Measurements from ENCODE around the gene CYP4V2.

CYP4V2 gene

GRCh38 chr4:186202490-186203140 lies 11.2 kb downstream of the CYP4V2 start:
- Histone ChIP-seq H3K27me3 (ENCODE audit: control insufficient read depth in 1 of 2, insufficient read depth in 2 of 2, low read length in 2 of 2) (no peaks in the 10 kb centered on the region), H3K27ac (ENCODE audit: low read depth, low read length) (no peak overlapping the region), H3K9ac (ENCODE audit: low read depth in 1 of 2, low read length in 2 of 2) (no peak overlapping the region), H3K9me3 (ENCODE audit: control insufficient read depth in 1 of 2, low read length in 2 of 2) (no peaks in the 10 kb centered on the region), H3K4me1 (ENCODE audit: control insufficient read depth in 1 of 2, insufficient read depth in 2 of 2, low read length in 2 of 2) (peaks cover 10 to 11% of the 10 kb centered on the region in 2 donors), H3K36me3 (ENCODE audit: control insufficient read depth in 1 of 2, insufficient read depth in 2 of 2, low read length in 2 of 2) (peaks cover 5 to 9% of the 10 kb centered on the region in 2 donors), H3K4me3 (ENCODE audit: low read depth in 1 of 2, low read length in 2 of 2) (no peak overlapping the region)

GRCh38 chr4:186203406-186203805 lies 12.0 kb downstream of the CYP4V2 start:
- H3K27me3 ChIP-seq (ENCODE audit: control insufficient read depth in 1 of 2, insufficient read depth in 2 of 2, low read length in 2 of 2), result no peaks in the 10 kb centered on the region
- H3K27ac ChIP-seq (ENCODE audit: low read depth, low read length), result no peak overlapping the region
- no peaks in the 10 kb centered on the region for H3K9me3 ChIP-seq (ENCODE audit: control insufficient read depth in 1 of 2, low read length in 2 of 2)
- H3K4me1 ChIP-seq (ENCODE audit: control insufficient read depth in 1 of 2, insufficient read depth in 2 of 2, low read length in 2 of 2), result peaks cover 10 to 11% of the 10 kb centered on the region in 2 donors
- H3K4me3 ChIP-seq (ENCODE audit: low read depth in 1 of 2, low read length in 2 of 2), result no peak overlapping the region
- peak overlapping the region in 1 of 2 donors; percentile 15 for H3K9ac ChIP-seq (ENCODE audit: low read depth in 1 of 2, low read length in 2 of 2)
- peaks cover 8% of the 10 kb centered on the region in 2 donors for H3K36me3 ChIP-seq (ENCODE audit: control insufficient read depth in 1 of 2, insufficient read depth in 2 of 2, low read length in 2 of 2)

- H3K36me3 ChIP-seq (ENCODE audit: control insufficient read depth in 1 of 2, insufficient read depth in 2 of 2, low read length in 2 of 2), result peaks cover 11 to 13% of the 10 kb centered on the region in 2 donors
- H3K27me3 ChIP-seq (ENCODE audit: control insufficient read depth in 1 of 2, insufficient read depth in 2 of 2, low read length in 2 of 2), result no peaks in the 10 kb centered on the region
- peak overlapping the region; percentile 42 to 55 for H3K4me3 ChIP-seq (ENCODE audit: low read depth in 1 of 2, low read length in 2 of 2)
- H3K27ac ChIP-seq (ENCODE audit: low read depth, low read length), result peak overlapping the region; percentile 11
- H3K9me3 ChIP-seq (ENCODE audit: control insufficient read depth in 1 of 2, low read length in 2 of 2), result peaks cover 0 to 3% of the 10 kb centered on the region in 2 donors
- H3K4me1 ChIP-seq (ENCODE audit: control insufficient read depth in 1 of 2, insufficient read depth in 2 of 2, low read length in 2 of 2), result peaks cover 10 to 11% of the 10 kb centered on the region in 2 donors
- H3K9ac ChIP-seq (ENCODE audit: low read depth in 1 of 2, low read length in 2 of 2), result peak overlapping the region; percentile 15 to 39
Observed at GRCh38 chr4:186204103-186204559, 12.8 kb downstream of the CYP4V2 start.

- Histone ChIP-seq H3K4me1 (ENCODE audit: control insufficient read depth in 1 of 2, insufficient read depth in 2 of 2, low read length in 2 of 2) (peaks cover 10 to 11% of the 10 kb centered on the region in 2 donors), H3K36me3 (ENCODE audit: control insufficient read depth in 1 of 2, insufficient read depth in 2 of 2, low read length in 2 of 2) (peaks cover 12 to 19% of the 10 kb centered on the region in 2 donors), H3K9me3 (ENCODE audit: control insufficient read depth in 1 of 2, low read length in 2 of 2) (peaks cover 0 to 4% of the 10 kb centered on the region in 2 donors), H3K27ac (ENCODE audit: low read depth, low read length) (peak overlapping the region; percentile 11), H3K27me3 (ENCODE audit: control insufficient read depth in 1 of 2, insufficient read depth in 2 of 2, low read length in 2 of 2) (no peaks in the 10 kb centered on the region), H3K4me3 (ENCODE audit: low read depth in 1 of 2, low read length in 2 of 2) (peak overlapping the region; percentile 42 to 55), H3K9ac (ENCODE audit: low read depth in 1 of 2, low read length in 2 of 2) (peak overlapping the region; percentile 31 to 39)
Observed at GRCh38 chr4:186204686-186205085, 13.3 kb downstream of the CYP4V2 start.

- Histone ChIP-seq H3K27me3 (ENCODE audit: control insufficient read depth in 1 of 2, insufficient read depth in 2 of 2, low read length in 2 of 2) (no peaks in the 10 kb centered on the region), H3K9me3 (ENCODE audit: control insufficient read depth in 1 of 2, low read length in 2 of 2) (peaks cover 0 to 4% of the 10 kb centered on the region in 2 donors), H3K4me1 (ENCODE audit: control insufficient read depth in 1 of 2, insufficient read depth in 2 of 2, low read length in 2 of 2) (peaks cover 10 to 11% of the 10 kb centered on the region in 2 donors), H3K4me3 (ENCODE audit: low read depth in 1 of 2, low read length in 2 of 2) (peak overlapping the region; percentile 42 to 55), H3K27ac (ENCODE audit: low read depth, low read length) (no peak overlapping the region), H3K9ac (ENCODE audit: low read depth in 1 of 2, low read length in 2 of 2) (no peak overlapping the region), H3K36me3 (ENCODE audit: control insufficient read depth in 1 of 2, insufficient read depth in 2 of 2, low read length in 2 of 2) (peaks cover 12 to 24% of the 10 kb centered on the region in 2 donors)
Observed at GRCh38 chr4:186205156-186205555, 13.8 kb downstream of the CYP4V2 start.

GRCh38 chr4:186216465-186217024 lies 25.2 kb downstream of the CYP4V2 start:
- Histone ChIP-seq H3K27ac (ENCODE audit: low read depth, low read length) (no peak overlapping the region), H3K36me3 (ENCODE audit: control insufficient read depth in 1 of 2, insufficient read depth in 2 of 2, low read length in 2 of 2) (no peaks in the 10 kb centered on the region), H3K27me3 (ENCODE audit: control insufficient read depth in 1 of 2, insufficient read depth in 2 of 2, low read length in 2 of 2) (no peaks in the 10 kb centered on the region), H3K4me1 (ENCODE audit: control insufficient read depth in 1 of 2, insufficient read depth in 2 of 2, low read length in 2 of 2) (no peaks in the 10 kb centered on the region), H3K4me3 (ENCODE audit: low read depth in 1 of 2, low read length in 2 of 2) (no peak overlapping the region), H3K9ac (ENCODE audit: low read depth in 1 of 2, low read length in 2 of 2) (no peak overlapping the region), H3K9me3 (ENCODE audit: control insufficient read depth in 1 of 2, low read length in 2 of 2) (no peaks in the 10 kb centered on the region)

- Histone ChIP-seq H3K27me3 (ENCODE audit: control insufficient read depth in 1 of 2, insufficient read depth in 2 of 2, low read length in 2 of 2) (no peaks in the 10 kb centered on the region), H3K9ac (ENCODE audit: low read depth in 1 of 2, low read length in 2 of 2) (no peak overlapping the region), H3K27ac (ENCODE audit: low read depth, low read length) (no peak overlapping the region), H3K36me3 (ENCODE audit: control insufficient read depth in 1 of 2, insufficient read depth in 2 of 2, low read length in 2 of 2) (no peaks in the 10 kb centered on the region), H3K9me3 (ENCODE audit: control insufficient read depth in 1 of 2, low read length in 2 of 2) (no peaks in the 10 kb centered on the region), H3K4me1 (ENCODE audit: control insufficient read depth in 1 of 2, insufficient read depth in 2 of 2, low read length in 2 of 2) (no peaks in the 10 kb centered on the region), H3K4me3 (ENCODE audit: low read depth in 1 of 2, low read length in 2 of 2) (no peak overlapping the region)
Observed at GRCh38 chr4:186217733-186218293, 26.4 kb downstream of the CYP4V2 start.

- no peak overlapping the region for H3K9ac ChIP-seq (ENCODE audit: low read depth in 1 of 2, low read length in 2 of 2)
- H3K4me1 ChIP-seq (ENCODE audit: control insufficient read depth in 1 of 2, insufficient read depth in 2 of 2, low read length in 2 of 2), result no peaks in the 10 kb centered on the region
- no peaks in the 10 kb centered on the region for H3K36me3 ChIP-seq (ENCODE audit: control insufficient read depth in 1 of 2, insufficient read depth in 2 of 2, low read length in 2 of 2)
- H3K27me3 ChIP-seq (ENCODE audit: control insufficient read depth in 1 of 2, insufficient read depth in 2 of 2, low read length in 2 of 2), result no peaks in the 10 kb centered on the region
- H3K4me3 ChIP-seq (ENCODE audit: low read depth in 1 of 2, low read length in 2 of 2), result no peak overlapping the region
- H3K27ac ChIP-seq (ENCODE audit: low read depth, low read length), result no peak overlapping the region
- peaks cover 8 to 11% of the 10 kb centered on the region in 2 donors for H3K9me3 ChIP-seq (ENCODE audit: control insufficient read depth in 1 of 2, low read length in 2 of 2)
Observed at GRCh38 chr4:186221624-186222023, 30.3 kb downstream of the CYP4V2 start.

GRCh38 chr4:186225848-186226247 lies 34.5 kb downstream of the CYP4V2 start:
- no peak overlapping the region for H3K4me3 ChIP-seq (ENCODE audit: low read depth in 1 of 2, low read length in 2 of 2)
- no peaks in the 10 kb centered on the region for H3K27me3 ChIP-seq (ENCODE audit: control insufficient read depth in 1 of 2, insufficient read depth in 2 of 2, low read length in 2 of 2)
- H3K36me3 ChIP-seq (ENCODE audit: control insufficient read depth in 1 of 2, insufficient read depth in 2 of 2, low read length in 2 of 2), result no peaks in the 10 kb centered on the region
- H3K9me3 ChIP-seq (ENCODE audit: control insufficient read depth in 1 of 2, low read length in 2 of 2), result peaks cover 8 to 11% of the 10 kb centered on the region in 2 donors
- H3K27ac ChIP-seq (ENCODE audit: low read depth, low read length), result no peak overlapping the region
- H3K9ac ChIP-seq (ENCODE audit: low read depth in 1 of 2, low read length in 2 of 2), result no peak overlapping the region
- peaks cover 7 to 8% of the 10 kb centered on the region in 2 donors for H3K4me1 ChIP-seq (ENCODE audit: control insufficient read depth in 1 of 2, insufficient read depth in 2 of 2, low read length in 2 of 2)

- Histone ChIP-seq H3K27me3 (ENCODE audit: control insufficient read depth in 1 of 2, insufficient read depth in 2 of 2, low read length in 2 of 2) (no peaks in the 10 kb centered on the region), H3K4me1 (ENCODE audit: control insufficient read depth in 1 of 2, insufficient read depth in 2 of 2, low read length in 2 of 2) (peaks cover 7 to 8% of the 10 kb centered on the region in 2 donors), H3K27ac (ENCODE audit: low read depth, low read length) (no peak overlapping the region), H3K36me3 (ENCODE audit: control insufficient read depth in 1 of 2, insufficient read depth in 2 of 2, low read length in 2 of 2) (no peaks in the 10 kb centered on the region), H3K9me3 (ENCODE audit: control insufficient read depth in 1 of 2, low read length in 2 of 2) (peaks cover 8 to 11% of the 10 kb centered on the region in 2 donors), H3K9ac (ENCODE audit: low read depth in 1 of 2, low read length in 2 of 2) (no peak overlapping the region), H3K4me3 (ENCODE audit: low read depth in 1 of 2, low read length in 2 of 2) (no peak overlapping the region)
Observed at GRCh38 chr4:186226521-186227189, 35.3 kb downstream of the CYP4V2 start.

Data from duodenal mucosa (tissue), 2 donors.